HG03108 (cell line): ENCODE measurements around the gene MED16.

Experiments used
- ATAC-seq: cut with Tn5 transposase; IDR thresholded peaks from one replicate; pipeline ENCODE4 v1.9.1; 2021; ENCODE audit warnings: moderate library complexity; ENCODE audit not compliant: unreplicated experiment

The MED16 gene

GRCh38 chr19:872266-872951, 20.6 kb downstream of the MED16 start:
- no peak for ATAC-seq

- ATAC-seq, result no peak
These were observed 21.3 kb downstream of the MED16 start for GRCh38 chr19:871446-872265.

- no peak for ATAC-seq
These were observed 22.0 kb downstream of the MED16 start for GRCh38 chr19:870963-871401.

GRCh38 chr19:870314-870713, 22.7 kb downstream of the MED16 start:
- ATAC-seq, result no peak

GRCh38 chr19:869245-870177, 23.5 kb downstream of the MED16 start:
- ATAC-seq, result no peak

- no peak for ATAC-seq
These were observed 24.3 kb downstream of the MED16 start for GRCh38 chr19:868458-869244.

GRCh38 chr19:867855-868457, 25.0 kb downstream of the MED16 start:
- no peak for ATAC-seq

GRCh38 chr19:867301-867793, 25.6 kb downstream of the MED16 start:
- ATAC-seq, result no peak

- ATAC-seq, result no peak
These were observed 26.2 kb downstream of the MED16 start for GRCh38 chr19:866769-867300.

- ATAC-seq, result no peak
These were observed 29.7 kb downstream of the MED16 start for GRCh38 chr19:863315-863620.

- ATAC-seq, result no peak
These were observed 30.2 kb downstream of the MED16 start for GRCh38 chr19:862581-863314.

GRCh38 chr19:861756-862580, 31.0 kb downstream of the MED16 start:
- ATAC-seq, result no peak

GRCh38 chr19:861141-861755, 31.7 kb downstream of the MED16 start:
- ATAC-seq, result no peak

GRCh38 chr19:858868-859843, 33.8 kb downstream of the MED16 start, which contains the start of gene CFD:
CFD (plus strand) TSS chr19:859664; CDS start chr19:859690, 26 bp downstream.
- ATAC-seq, result no peak

GRCh38 chr19:858284-858683, 34.7 kb downstream of the MED16 start:
- no peak for ATAC-seq

GRCh38 chr19:855566-856120, 37.3 kb downstream of the MED16 start:
- ATAC-seq, result no peak
